Left renal cortex interstitium (tissue), 4 donors: ENCODE results near the gene CRX. TPM values are rescaled to one million over a fixed set of nuclear protein-coding genes. Genes with fewer than 3 reads are reported as not detected.

Source experiments
- polyA plus RNA-seq, 4 donors: library from polyadenylated mRNA; unstranded; fragments of 120-200 nt; gene quantifications; one replicate each; pipeline ENCODE4 v1.2.1, GENCODE V29; 2013; ENCODE audit not compliant: insufficient read length in 4 of 4

The CRX gene
- polyA plus RNA-seq, 4 donors, result 0.21 TPM; not detected in 3

Other genes with a start within 250 kb of the CRX start
- gene ZNF541, start 248.8 kb upstream of the CRX start, polyA plus RNA-seq, result under 1 TPM; 0.25 to 0.49 (median 0.38) TPM
- gene BICRA, start 212.8 kb upstream of the CRX start, polyA plus RNA-seq, result 10 to 100 TPM in 3 of 4 donors, 1 to 10 TPM in 1; 8.1 to 21.3 (median 14.9) TPM
- gene EHD2, start 108.5 kb upstream of the CRX start, polyA plus RNA-seq, result 10 to 100 TPM; 28.4 to 44.3 (median 35.6) TPM
- gene NOP53, start 76.4 kb upstream of the CRX start, polyA plus RNA-seq, result 100 to 1,000 TPM; 346 to 525 (median 378) TPM
- gene SELENOW, start 43.2 kb upstream of the CRX start, polyA plus RNA-seq, result 100 to 1,000 TPM; 115 to 174 (median 149) TPM
- gene TPRX1, start 17.4 kb upstream of the CRX start, polyA plus RNA-seq, result not detected
- not detected for gene TPRX2, start 37.3 kb downstream of the CRX start, polyA plus RNA-seq
- under 1 TPM in 3 of 4 donors, not detected in 1; 0.19 to 0.68 (median 0.30) TPM for gene SULT2A1, start 64.4 kb downstream of the CRX start, polyA plus RNA-seq
- gene BSPH1, start 170.2 kb downstream of the CRX start, polyA plus RNA-seq, result not detected
- gene ELSPBP1, start 172.7 kb downstream of the CRX start, polyA plus RNA-seq, result under 1 TPM in 2 of 4 donors, not detected in 2; 0.22 to 0.72 TPM
- not detected for gene CABP5, start 222.1 kb downstream of the CRX start, polyA plus RNA-seq